Peyer's patch (tissue), 4 donors: ENCODE results near the gene NOTO.

ENCODE experiments used
- CTCF ChIP-seq, 6 experiments: fragments of 450-650 bp in 4 of 6; fragments of 200-600 bp in 2 of 6; sonication (generic) in 1 of 6; IDR thresholded peaks; one replicate each; pipeline ENCODE4 v1.5.1; 2017 to 2019; ENCODE audit warnings: antibody characterized with exemption in 6 of 6, mild to moderate bottlenecking in 3 of 6, moderate library complexity in 1 of 6
- POLR2A ChIP-seq, 2 donors: fragments of 450-650 bp; IDR thresholded peaks; one replicate each; pipeline ENCODE4 v1.5.1; 2017; ENCODE audit warnings: antibody characterized with exemption in 2 of 2, mild to moderate bottlenecking in 2 of 2, moderate library complexity in 2 of 2

DNA sequence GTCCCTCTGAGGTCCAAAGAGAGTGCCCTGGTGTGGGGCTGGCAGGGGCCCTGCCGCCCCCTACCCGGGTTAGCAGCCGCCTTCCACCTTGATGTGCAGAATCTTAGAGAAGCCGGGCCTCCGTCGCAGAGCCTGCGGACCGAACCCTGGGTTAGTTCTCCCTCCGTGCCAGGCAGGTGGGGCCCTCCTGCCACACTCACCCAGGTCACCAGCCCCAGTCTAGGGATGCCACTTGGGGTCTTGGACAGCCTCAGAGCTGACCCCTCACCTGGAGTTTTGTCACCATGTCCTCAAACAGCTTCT, 56.5 kb downstream of the NOTO start:
- TF ChIP-seq CTCF (IDR thresholded peaks at IDR 0.05) (no peak), POLR2A (IDR thresholded peaks at IDR 0.05) (no peak)
